Endothelial cell of umbilical vein (primary cell): Measurements from ENCODE around the gene ABLIM2.

Experiments
- CTCF ChIP-seq, 2 donors: IDR thresholded peaks; 1 replicate in 1 of 2; 2 replicates in 1 of 2; pipeline ENCODE4 v1.5.1; 2011; ENCODE audit warnings: low read length in 2 of 2, mild to moderate bottlenecking in 2 of 2, moderate library complexity in 2 of 2, control low read depth in 1 of 2, inconsistent platforms in 1 of 2, low read depth in 1 of 2; ENCODE audit not compliant: insufficient read depth in 1 of 2; ENCODE audit errors: extremely low read depth in 1 of 2
- EZH2 ChIP-seq: IDR thresholded peaks from 2 replicates; pipeline ENCODE4 v1.6.1; 2012; ENCODE audit warnings: borderline replicate concordance, low read depth, mild to moderate bottlenecking, moderate library complexity, low read length, inconsistent platforms; ENCODE audit not compliant: severe bottlenecking
- POLR2AphosphoS5 ChIP-seq: IDR thresholded peaks from 2 replicates; pipeline ENCODE4 v1.6.1; 2012; ENCODE audit warnings: low read depth, mild to moderate bottlenecking, control low read depth, low read length, moderate library complexity; ENCODE audit not compliant: insufficient read depth

- TF ChIP-seq EZH2 (no peak), POLR2AphosphoS5 (no peak), CTCF (IDR thresholded peaks at IDR 0.05; ENCODE audit: extremely low read depth in 1 of 2, insufficient read depth in 1 of 2, low read depth in 1 of 2, low read length in 2 of 2) (no peak)
Observed at GRCh38 chr4:8038083-8038482, 120.5 kb downstream of the ABLIM2 start.
